Breast epithelium (tissue), 4 donors: Measurements from ENCODE around the gene CHDH. TPM values are rescaled to one million over a fixed set of nuclear protein-coding genes. Genes with fewer than 3 reads are reported as not detected.

ENCODE experiments used
- DNase-seq, 2 donors: peaks; one replicate each; pipeline ENCODE4 v3.0.0-alpha.2; 2019; ENCODE audit warnings: low spot score in 2 of 2
- H3K27ac ChIP-seq, 2 donors: fragments of 200-600 bp; sonication (generic) in 1 of 2; one replicate each; pipeline ENCODE4 v1.5.1; 2016 to 2019; ENCODE audit warnings: mild to moderate bottlenecking in 1 of 2
- H3K27me3 ChIP-seq, 2 donors: fragments of 200-600 bp; sonication (generic) in 1 of 2; one replicate each; pipeline versions ENCODE4 v1.5.1 to v1.6.0; 2017 to 2019; ENCODE audit warnings: control low read depth in 1 of 2, mild to moderate bottlenecking in 1 of 2
- H3K36me3 ChIP-seq: fragments of 200-600 bp; one replicate; pipeline ENCODE4 v1.5.1; 2019
- H3K4me1 ChIP-seq, 2 donors: fragments of 200-600 bp; sonication (generic); one replicate each; pipeline ENCODE4 v1.5.1; 2016 to 2019; ENCODE audit warnings: control low read depth in 1 of 2
- H3K4me3 ChIP-seq, 3 donors: fragments of 200-600 bp; sonication (generic); 1 replicate in 2 of 3; 2 replicates in 1 of 3; pipeline ENCODE4 v1.5.1; 2016 to 2019; ENCODE audit warnings: mild to moderate bottlenecking in 3 of 3, moderate library complexity in 2 of 3
- H3K9me3 ChIP-seq, 2 donors: fragments of 200-600 bp; sonication (generic) in 1 of 2; one replicate each; pipeline ENCODE4 v1.5.1; 2016 to 2019; ENCODE audit warnings: control low read depth in 1 of 2
- CTCF ChIP-seq, 3 donors: fragments of 450-650 bp; IDR thresholded peaks; one replicate each; pipeline ENCODE4 v1.5.1; 2016 to 2017; ENCODE audit warnings: antibody characterized with exemption in 3 of 3, mild to moderate bottlenecking in 3 of 3, moderate library complexity in 3 of 3
- POLR2A ChIP-seq: fragments of 450-650 bp; IDR thresholded peaks from one replicate; pipeline ENCODE4 v1.6.1; 2016; ENCODE audit warnings: antibody characterized with exemption, mild to moderate bottlenecking, moderate library complexity
- POLR2AphosphoS5 ChIP-seq, 3 donors: sonication (generic); formaldehyde crosslinking; IDR thresholded peaks; one replicate each; pipeline ENCODE4 v1.6.1; 2017; ENCODE audit warnings: antibody characterized with exemption in 3 of 3
- intact Hi-C: fragments of 100-400 bp; cut with DNase I; formaldehyde crosslinking; loops from one replicate; pipeline ENCODE4 v1.15.1; 2023; ENCODE audit warnings: low total_unique reads
- total RNA-seq, 3 donors: library from RNA; depleted of rRNA; stranded (reverse); fragments of >200 nt; gene quantifications; one replicate each; pipeline ENCODE4 v1.1.0, GENCODE V29; 2016

Gene CHDH
- total RNA-seq, 3 donors from 2014 or later = 2.9 to 67.0 (median 27.9) TPM

GRCh38 chr3:53768478-53769459 is 77.5 kb downstream of the CHDH start:
- Histone ChIP-seq H3K9me3 (no peaks in the 10 kb centered on the region), H3K27ac (no peak overlapping the region), H3K4me3 (no peak overlapping the region), H3K27me3 (no peaks in the 10 kb centered on the region), H3K36me3 (no peaks in the 10 kb centered on the region), H3K4me1 (peaks cover 0 to 3% of the 10 kb centered on the region in 2 donors)
- intact Hi-C loops = no loop called here
- DNase-seq = no peak
- no peak for TF ChIP-seq POLR2A
- TF ChIP-seq CTCF (IDR thresholded peaks at IDR 0.05) = no peak
- TF ChIP-seq POLR2AphosphoS5 (IDR thresholded peaks at IDR 0.05) = no peak

- H3K27me3 ChIP-seq = no peaks in the 10 kb centered on the region
- intact Hi-C loops = no loop called here
- no peaks in the 10 kb centered on the region for H3K4me1 ChIP-seq
- H3K27ac ChIP-seq = no peak overlapping the region
- no peaks in the 10 kb centered on the region for H3K36me3 ChIP-seq
- H3K4me3 ChIP-seq = no peak overlapping the region
- DNase-seq = no peak
- no peaks in the 10 kb centered on the region for H3K9me3 ChIP-seq
- TF ChIP-seq POLR2A = no peak
- no peak for TF ChIP-seq POLR2AphosphoS5 (IDR thresholded peaks at IDR 0.05)
- no peak for TF ChIP-seq CTCF (IDR thresholded peaks at IDR 0.05)
These were observed 79.5 kb downstream of the CHDH start for GRCh38 chr3:53766706-53767105.

DNA sequence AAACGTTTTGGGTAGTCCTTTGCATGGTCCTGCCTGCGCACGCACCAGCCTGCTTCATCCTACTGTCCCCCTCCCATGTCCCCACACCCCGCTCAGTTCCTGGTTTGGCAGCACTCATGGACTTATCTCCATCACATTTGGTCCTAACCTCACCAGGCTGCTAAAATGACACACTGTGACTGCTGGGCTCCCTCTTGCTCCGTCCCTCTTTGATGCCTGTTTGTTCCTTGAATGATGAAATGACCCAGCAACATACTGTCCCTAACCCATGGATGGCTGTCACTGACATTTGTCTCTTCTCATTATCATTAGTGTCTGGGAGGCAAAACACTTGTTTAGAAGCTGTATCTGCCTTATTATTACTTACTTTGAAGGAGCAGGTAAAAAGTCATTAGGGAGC is 80.5 kb downstream of the CHDH start:
- H3K27me3 ChIP-seq = no peaks in the 10 kb centered on the region
- no peaks in the 10 kb centered on the region for H3K9me3 ChIP-seq
- TF ChIP-seq POLR2A = no peak
- TF ChIP-seq POLR2AphosphoS5 (IDR thresholded peaks at IDR 0.05) = no peak
- no peak for TF ChIP-seq CTCF (IDR thresholded peaks at IDR 0.05)
- no peak overlapping the region for H3K27ac ChIP-seq
- intact Hi-C loops = no loop called here
- no peaks in the 10 kb centered on the region for H3K4me1 ChIP-seq
- no peaks in the 10 kb centered on the region for H3K36me3 ChIP-seq
- no peak for DNase-seq
- H3K4me3 ChIP-seq = no peak overlapping the region

- H3K27ac ChIP-seq = no peak overlapping the region
- no peaks in the 10 kb centered on the region for H3K36me3 ChIP-seq
- H3K4me3 ChIP-seq = no peak overlapping the region
- intact Hi-C loops = no loop called here
- no peaks in the 10 kb centered on the region for H3K27me3 ChIP-seq
- DNase-seq = no peak
- TF ChIP-seq POLR2AphosphoS5 (IDR thresholded peaks at IDR 0.05) (no peak), POLR2A (no peak), CTCF (IDR thresholded peaks at IDR 0.05) (no peak)
- H3K9me3 ChIP-seq = no peaks in the 10 kb centered on the region
- H3K4me1 ChIP-seq = no peaks in the 10 kb centered on the region
These were observed 82.0 kb downstream of the CHDH start for GRCh38 chr3:53764026-53764775.

DNA sequence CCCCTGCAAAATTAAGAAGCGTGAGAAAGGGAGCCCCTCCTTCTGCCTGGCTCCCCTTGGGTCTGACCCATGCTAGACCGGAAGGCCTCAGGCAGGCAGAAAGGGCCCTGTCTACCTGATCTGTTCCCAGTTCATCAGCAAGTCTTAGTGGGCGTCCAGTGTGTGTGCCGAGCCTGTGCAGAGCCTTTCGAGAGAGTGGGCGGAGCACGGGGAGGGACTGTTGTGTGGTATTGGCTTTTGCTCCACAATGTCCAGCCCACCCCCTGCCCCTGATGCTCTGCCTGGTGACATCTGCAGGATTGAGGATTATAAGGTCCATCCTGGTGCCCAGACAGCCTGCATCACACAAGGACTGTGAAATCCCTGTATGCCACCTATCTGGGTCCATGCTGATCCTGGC is 82.9 kb downstream of the CHDH start:
- TF ChIP-seq POLR2AphosphoS5 (IDR thresholded peaks at IDR 0.05) (no peak), POLR2A (no peak), CTCF (IDR thresholded peaks at IDR 0.05) (no peak)
- Histone ChIP-seq H3K36me3 (no peaks in the 10 kb centered on the region), H3K27ac (no peak overlapping the region), H3K4me3 (no peak overlapping the region), H3K9me3 (no peaks in the 10 kb centered on the region), H3K4me1 (no peaks in the 10 kb centered on the region), H3K27me3 (no peaks in the 10 kb centered on the region)
- no peak for DNase-seq
- intact Hi-C loops = no loop called here
